Tibial nerve (tissue), 4 donors: ENCODE data around the gene NACA.

Experiments
- CTCF ChIP-seq, 5 experiments: fragments of 200-600 bp in 3 of 5; fragments of 450-650 bp in 2 of 5; sonication (generic) in 3 of 5; IDR thresholded peaks; one replicate each; pipeline ENCODE4 v1.5.1; 2016 to 2019; ENCODE audit warnings: antibody characterized with exemption in 5 of 5, mild to moderate bottlenecking in 3 of 5, moderate library complexity in 2 of 5
- EP300 ChIP-seq, 2 donors: sonication (generic); formaldehyde crosslinking; IDR thresholded peaks; one replicate each; pipeline ENCODE4 v1.6.1; 2017; ENCODE audit warnings: antibody characterized with exemption in 2 of 2, mild to moderate bottlenecking in 1 of 2
- POLR2A ChIP-seq, 2 donors: fragments of 450-650 bp; IDR thresholded peaks; one replicate each; pipeline ENCODE4 v1.6.1; 2017; ENCODE audit warnings: antibody characterized with exemption in 2 of 2, mild to moderate bottlenecking in 2 of 2, moderate library complexity in 2 of 2

GRCh38 chr12:56687223-56688128, 37.6 kb downstream of the NACA start:
- TF ChIP-seq CTCF (IDR thresholded peaks at IDR 0.05) (no peak), EP300 (IDR thresholded peaks at IDR 0.05) (no peak), POLR2A (IDR thresholded peaks at IDR 0.05) (no peak)
